ENCODE results near the gene ATP4B. TPM values are rescaled to one million over a fixed set of nuclear protein-coding genes. Genes with fewer than 3 reads are reported as not detected.
"Not testable (repeated sequence)": the region's sequence is repeated elsewhere in the genome, so short reads cannot be mapped to it uniquely, and the experiment has no call there.

ATP4B gene
- total RNA-seq, 1 donor from 2014 or later: not detected

DNA sequence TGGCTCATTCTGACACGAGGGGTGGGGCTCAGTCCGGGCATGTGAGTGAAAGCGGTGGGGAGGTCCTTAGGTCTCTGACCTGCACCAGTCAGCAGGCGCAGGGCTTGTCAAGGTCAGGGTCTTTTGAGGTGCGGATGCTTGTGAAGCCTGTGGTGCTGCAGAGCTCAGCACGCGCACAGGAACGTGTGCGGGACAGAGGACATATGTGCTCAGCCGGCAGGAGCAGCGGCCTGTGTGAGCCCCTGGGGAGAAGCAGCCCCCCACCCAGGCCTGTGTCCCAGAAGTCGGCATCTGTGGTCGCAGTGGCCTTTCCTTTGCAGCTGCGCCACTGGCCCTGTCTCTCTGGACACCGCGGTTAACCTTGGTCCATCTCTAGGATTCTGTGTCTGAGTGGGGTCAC is 30.9 kb downstream of the ATP4B start:
- FAIRE-seq (no peak), DNase-seq (ENCODE audit: low spot score in 2 of 2) (no peak)

DNA sequence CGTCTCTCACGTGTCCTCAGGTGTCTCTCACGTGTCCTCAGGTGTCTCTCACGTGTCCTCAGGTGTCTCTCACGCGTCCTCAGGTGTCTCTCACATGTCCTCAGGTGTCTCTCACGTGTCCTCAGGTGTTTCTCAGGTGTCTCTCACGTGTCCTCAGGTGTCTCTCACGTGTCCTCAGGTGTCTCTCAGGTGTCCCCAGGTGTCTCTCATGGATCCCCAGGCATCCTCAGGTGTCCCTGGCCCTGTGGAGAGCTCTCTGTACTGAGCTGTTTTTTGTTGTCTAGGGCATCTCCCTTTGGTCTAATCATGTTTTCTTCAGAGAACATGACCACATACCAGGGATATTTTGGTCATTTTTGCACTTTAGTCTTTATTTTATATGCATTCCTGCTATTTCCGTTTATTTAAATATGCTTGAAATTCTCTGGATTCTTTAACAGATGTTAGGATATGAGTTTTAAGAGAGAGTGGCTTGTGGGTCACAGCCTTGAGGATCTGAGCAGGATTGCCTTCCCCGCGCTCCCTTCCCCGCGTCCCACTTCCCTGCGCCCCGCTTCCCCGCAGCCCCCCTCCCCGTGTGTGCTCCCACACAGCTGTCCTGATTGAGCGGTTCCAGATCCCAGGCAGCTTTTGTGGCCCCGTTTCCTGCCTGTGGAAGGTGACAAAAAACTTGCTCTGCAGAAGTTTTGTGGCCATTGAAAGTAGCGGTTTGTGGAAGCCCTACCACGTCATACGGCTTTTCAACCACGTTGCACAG is 31.9 kb downstream of the ATP4B start:
- FAIRE-seq (no peak), DNase-seq (ENCODE audit: low spot score in 2 of 2) (no peak)

DNA sequence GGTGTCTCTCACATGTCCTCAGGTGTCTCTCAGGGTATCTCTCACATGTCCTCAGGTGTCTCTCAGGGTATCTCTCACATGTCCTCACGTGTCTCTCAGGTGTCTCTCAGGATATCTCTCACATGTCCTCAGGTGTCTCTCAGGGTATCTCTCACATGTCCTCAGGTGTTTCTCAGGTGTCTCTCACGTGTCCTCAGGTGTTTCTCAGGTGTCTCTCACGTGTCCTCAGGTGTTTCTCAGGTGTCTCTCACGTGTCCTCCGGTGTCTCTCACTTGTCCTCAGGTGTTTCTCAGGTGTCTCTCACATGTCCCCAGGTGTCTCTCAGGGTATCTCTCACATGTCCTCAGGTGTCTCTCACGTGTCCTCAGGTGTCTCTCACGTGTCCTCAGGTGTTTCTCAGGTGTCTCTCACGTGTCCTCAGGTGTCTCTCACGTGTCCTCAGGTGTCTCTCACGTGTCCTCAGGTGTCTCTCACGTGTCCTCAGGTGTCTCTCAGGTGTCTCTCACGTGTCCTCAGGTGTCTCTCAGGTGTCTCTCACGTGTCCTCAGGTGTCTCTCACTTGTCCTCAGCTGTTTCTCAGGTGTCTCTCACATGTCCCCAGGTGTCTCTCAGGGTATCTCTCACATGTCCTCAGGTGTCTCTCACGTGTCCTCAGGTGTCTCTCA is 33.2 kb downstream of the ATP4B start:
- DNase-seq (ENCODE audit: low spot score in 2 of 2); FAIRE-seq: not testable (repeated sequence)

DNA sequence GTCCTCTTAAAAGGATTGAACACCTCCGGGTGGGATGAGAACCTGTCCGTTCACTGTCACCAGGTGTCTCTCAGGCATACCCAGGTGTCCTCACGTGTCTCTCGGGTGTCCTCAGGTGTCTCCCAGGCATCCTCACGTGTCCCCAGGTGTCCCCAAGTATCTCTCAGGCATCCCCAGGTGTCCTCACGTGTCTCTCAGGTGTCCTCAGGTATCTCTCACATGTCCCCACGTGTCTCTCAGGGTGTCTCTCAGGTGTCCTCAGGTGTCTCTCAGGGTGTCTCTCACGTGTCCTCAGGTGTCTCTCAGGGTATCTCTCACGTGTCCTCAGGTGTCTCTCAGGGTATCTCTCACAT is 33.8 kb downstream of the ATP4B start:
- FAIRE-seq: no peak
- DNase-seq (ENCODE audit: low spot score in 2 of 2): no peak

DNA sequence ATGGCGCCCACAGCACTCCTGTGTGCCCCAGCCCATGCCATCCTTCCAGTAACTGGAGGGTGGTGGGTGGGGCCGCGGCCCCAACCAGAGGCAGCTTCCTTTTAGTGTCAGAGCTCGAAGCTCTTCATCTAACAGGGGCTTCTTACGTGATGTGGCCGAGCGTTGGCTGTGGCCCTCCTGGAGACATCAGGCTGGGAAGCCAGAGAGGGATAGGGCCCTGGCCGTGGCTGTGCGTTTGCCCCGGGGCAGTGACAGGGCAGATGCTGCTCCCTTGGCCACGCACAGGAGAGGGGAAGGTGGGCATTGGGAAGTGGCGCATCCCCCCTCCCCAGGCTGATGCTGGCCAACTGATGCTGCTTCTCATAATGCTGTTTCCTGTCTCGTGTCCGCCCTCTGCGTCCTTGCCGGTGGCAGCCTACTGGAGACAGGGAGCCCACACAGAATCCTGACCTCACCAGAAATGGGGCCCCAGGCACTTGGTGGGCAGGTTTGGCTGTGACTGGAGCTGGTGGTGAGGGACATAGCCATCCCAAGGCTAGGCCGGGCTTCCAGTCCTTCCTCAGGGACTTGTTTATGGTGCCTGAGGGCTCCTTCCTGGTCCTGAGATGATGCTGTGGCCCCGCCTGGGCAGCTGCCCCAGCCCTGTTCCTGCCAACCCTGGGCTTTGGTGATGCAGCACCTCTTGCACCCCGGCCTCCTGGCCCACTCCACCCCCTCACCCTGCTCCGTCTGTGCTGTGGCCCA is 34.3 kb downstream of the ATP4B start:
- DNase-seq (ENCODE audit: low spot score in 2 of 2) (no peak), FAIRE-seq (no peak)

DNA sequence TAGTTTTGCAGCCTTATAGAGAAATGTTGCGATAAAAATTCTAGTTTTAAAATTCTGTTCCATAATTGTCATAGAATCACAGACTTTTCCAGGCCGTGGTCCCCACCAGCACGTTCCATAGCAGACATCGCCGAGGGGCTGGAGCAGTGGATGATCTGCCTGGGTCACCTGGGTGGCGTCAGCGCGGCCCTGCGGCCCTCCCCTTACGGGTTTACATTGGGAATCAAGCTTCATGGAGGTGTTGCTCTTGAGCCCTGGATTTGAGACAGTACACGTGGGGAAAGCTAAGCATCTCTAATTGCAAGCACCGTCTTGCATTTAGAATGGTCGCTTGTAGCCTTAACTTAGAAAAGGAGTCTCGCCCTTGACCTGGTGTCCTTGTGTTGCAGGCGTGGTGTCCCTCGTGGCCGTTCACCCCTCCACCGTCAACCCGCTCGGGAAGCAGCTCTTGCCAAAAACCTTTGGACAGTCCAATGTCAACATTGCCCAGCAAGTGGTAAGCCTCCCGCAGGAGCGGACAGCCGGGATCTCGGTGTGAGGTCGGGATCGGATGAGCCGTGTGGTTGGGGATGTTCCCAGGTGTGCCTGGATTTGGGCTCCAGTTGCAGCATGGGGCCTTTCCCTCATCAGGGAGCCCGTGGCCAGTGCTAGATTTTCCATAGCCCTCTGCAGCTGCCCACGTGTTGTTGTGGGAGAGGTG is 35.1 kb downstream of the ATP4B start:
- FAIRE-seq (no peak), DNase-seq (ENCODE audit: low spot score in 2 of 2) (no peak)

DNA sequence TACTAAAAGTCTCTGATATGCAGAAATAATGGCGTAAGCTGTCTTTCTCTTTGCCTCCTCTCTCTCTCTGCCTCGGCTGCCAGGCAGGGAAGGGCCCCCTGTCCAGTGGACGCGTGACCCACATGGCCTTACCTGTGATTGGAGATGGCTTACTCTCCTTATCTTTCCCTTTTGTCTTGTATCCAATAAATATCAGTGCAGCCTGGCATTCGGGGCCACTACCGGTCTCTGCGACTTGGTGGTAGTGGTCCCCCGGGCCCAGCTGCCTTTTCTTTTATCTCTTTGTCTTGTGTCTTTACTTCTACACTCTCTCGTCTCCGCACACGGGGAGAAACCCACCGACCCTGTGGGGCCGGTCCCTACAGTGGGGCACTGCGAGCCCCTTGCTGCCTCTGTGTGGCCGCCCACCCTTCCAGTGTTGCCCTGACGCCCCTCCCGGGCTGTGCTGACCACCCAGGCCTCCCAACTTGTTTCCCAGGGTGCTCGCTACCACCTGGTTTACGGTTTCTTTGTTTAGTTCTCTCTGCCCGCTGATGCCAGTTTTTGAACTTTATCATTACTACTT is 35.9 kb downstream of the ATP4B start:
- not testable (repeated sequence) for FAIRE-seq; DNase-seq (ENCODE audit: low spot score in 2 of 2)

DNA sequence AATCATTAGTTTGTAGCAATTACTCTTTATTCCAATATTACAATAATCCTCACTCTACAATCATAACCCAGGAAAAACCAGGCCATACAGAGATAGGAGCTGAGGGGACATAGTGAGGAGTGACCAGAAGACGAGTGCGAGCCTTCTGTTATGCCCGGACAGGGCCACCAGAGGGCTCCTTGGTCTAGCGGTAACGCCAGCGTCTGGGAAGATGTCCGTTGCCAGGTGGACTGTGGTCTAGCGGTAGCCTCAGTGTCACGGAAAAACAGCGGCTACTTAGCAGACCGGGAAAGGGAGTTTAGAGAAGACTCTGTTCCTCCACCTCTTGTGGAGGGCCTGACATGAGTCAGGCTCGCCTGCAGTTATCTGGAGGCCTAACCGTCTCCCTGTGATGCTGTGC is 36.5 kb downstream of the ATP4B start:
- DNase-seq (ENCODE audit: low spot score in 2 of 2); FAIRE-seq: not testable (repeated sequence)

DNA sequence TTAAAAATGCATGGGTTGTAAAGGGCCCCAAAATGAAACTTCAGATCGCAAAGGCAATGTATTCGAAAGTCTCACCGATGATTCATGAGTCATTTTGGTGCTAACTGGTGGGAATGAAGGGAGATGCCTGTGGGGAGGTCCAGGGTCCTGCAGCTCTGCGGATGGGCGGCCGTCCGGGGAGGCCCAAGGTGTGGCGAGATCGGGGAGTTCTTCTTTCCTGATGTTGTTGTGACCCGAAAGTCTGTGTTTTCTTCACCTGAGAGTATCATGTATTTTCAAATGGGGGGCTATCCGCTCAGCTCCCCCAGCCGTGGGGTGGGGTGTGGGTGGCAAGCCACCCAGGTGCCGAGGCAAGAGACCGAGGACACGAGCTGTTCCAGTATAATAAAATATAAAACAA is 37.0 kb downstream of the ATP4B start:
- FAIRE-seq (no peak), DNase-seq (ENCODE audit: low spot score in 2 of 2) (no peak)

DNA sequence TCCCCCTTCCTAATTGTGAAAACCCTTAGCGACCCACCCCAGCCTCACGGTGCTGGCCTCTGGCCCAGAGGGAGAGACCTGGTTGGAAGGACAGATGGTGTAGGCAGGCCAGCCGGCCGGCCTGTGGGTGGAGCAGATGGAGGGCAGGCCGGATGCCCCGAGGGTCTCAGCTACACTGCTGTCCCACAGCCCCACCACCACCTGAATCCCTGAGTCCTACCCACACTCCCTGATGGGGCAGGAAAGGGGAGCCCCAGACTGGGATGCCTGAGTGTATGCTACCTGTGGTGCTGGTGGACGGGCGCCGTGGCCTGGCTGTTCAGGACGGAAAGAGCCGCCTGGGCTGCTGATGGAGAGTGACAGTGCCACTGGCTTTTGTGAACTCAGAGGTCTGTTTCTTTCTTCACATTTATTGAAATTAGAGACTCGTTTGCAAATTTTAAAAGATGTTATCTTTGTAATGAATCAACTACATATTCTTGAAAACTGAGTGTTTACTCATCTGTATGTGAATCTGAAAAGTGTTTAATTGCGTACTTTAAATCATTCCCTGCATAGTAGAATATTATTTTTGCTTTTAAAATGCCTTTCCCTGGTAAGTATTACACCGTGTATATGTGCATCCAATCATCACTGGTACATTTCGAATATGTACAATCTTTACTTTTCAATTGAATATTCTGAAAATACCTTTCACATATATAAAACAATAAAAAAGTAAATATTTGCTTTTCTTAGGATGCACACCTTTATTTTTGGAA is 37.8 kb downstream of the ATP4B start:
- no peak for DNase-seq (ENCODE audit: low spot score in 2 of 2)
- FAIRE-seq: no peak

DNA sequence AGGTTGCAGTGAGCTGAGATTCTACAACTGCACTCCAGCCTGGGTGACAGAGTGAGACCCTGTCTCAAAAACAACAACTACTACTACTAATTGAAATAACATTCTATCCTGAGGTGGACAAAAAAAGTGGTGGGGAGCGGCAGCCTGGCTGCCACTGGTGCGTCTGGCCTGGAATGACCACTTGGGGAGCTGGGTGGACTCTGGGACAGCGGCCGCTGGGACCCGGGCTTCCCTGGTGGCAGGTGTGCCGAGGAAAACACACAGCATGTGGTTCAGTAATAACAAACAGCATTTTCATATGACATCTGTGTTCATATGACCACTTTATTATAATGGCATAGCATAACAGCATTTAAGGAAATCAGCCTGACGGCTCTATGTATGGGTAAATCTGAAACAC is 39.5 kb downstream of the ATP4B start:
- no peak for FAIRE-seq
- DNase-seq (ENCODE audit: low spot score in 2 of 2): no peak

DNA sequence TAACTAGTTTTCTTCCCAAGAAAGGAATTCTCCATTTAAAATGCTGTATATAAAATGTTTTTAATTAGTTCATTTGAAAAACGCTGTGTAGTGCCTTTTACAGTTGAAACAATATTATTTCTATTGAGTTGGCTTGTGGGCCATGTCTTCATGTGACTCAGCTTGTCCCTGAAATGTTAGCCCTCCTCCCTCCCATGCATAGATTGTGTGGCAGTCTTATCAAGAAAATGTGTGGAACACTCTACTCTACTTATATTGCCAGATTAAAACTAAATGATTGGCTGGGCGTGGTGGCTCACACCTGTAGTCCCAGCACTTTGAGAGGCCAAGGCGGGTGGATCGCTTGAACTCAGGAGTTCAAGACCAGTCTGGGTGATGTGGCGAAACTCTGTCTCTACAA is 40.0 kb downstream of the ATP4B start:
- FAIRE-seq (no peak), DNase-seq (ENCODE audit: low spot score in 2 of 2) (no peak)

DNA sequence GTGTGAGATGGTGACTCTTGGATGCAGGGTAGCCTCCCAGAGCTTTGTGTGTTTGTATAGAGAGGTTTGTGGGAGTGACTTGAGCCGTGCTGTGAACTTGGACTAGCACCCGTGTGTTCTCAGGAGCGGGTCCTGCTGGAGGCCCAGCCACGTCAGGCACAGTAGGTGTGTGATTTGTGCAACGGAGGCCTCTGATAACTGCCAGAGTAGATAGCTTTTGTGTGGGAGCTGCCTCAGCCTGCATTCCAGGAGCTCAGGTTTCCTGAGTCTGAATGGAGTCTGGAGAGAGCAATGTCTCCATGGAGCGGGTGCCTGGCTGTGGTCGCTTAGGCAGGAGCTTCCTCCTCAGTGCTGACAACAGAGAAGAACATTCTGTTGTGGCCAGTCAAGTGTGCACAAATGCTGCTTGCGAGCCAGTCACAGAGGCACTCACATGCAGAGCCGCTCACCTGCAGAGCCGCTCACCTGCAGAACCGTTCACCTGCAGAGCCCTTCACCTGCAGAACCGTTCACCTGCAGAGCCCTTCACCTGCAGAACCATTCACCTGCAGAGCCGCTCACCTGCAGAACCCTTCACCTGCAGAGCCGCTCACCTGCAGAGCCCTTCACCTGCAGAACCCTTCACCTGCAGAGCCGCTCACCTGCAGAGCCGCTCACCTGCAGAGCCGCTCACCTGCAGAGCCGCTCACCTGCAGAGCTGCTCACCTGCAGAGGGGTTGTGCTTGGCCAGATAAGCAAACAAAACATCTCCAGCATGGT is 40.8 kb downstream of the ATP4B start:
- FAIRE-seq (no peak), DNase-seq (ENCODE audit: low spot score in 2 of 2) (no peak)

DNA sequence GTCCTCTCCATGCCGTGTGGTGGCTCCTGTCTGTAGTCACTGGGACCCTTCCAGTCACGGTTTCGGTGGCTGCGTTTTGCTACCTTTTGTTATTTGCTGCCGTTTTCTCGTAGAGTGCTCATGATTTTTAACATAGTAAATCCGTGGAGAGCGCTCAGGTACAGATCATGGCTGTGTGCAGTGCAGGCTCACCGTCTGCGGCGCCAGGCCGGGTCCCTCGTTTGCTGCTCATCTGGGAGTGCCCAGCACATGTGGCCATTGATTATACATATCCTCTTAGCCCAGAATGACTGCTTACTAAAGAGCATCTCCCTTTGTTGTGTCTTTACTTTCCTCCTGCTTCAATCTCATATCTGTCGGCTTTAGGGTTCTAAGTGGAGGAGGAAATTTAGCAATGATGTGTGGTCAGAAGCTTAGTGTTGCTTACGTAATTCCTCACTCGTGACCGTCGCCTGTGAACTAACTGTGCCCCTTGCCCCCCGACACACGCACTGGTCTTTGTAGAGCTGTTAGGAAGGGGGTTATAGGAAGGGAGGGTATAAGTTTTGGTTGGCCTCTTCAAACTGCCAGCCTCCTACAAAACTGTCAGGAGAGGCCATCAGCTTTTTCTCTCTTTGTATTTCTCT is 41.6 kb downstream of the ATP4B start:
- FAIRE-seq (no peak), DNase-seq (ENCODE audit: low spot score in 2 of 2) (no peak)

DNA sequence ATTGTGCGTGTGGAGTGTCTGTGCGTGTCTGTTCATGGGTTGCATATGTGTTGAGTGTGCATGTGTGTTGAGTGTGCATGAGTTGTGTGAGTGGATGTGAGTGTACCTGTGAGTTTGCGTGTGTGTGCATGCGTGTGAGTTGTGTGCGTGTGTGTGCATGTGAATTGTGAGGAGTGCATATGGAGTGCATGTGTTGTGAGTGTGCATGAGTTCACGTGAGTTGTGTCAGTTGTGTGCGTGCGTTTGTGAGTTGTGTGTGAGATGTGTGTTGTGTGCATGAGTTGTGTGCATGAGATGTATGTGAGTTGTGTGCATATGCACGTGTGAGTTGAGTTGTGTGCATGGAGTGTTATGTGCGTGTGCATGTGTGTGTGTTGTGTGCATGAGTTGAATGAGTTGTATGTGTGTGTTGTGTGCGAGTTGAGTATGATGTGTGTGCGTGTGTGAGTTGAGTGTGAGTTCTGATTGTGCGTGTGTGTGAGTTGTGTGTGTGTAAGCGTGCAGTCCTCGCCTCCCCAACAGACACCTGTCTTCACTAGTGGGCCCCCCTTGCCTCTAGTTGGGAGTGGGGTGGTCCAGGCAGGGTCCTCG is 44.1 kb downstream of the ATP4B start:
- no peak for FAIRE-seq
- DNase-seq (ENCODE audit: low spot score in 2 of 2): no peak

DNA sequence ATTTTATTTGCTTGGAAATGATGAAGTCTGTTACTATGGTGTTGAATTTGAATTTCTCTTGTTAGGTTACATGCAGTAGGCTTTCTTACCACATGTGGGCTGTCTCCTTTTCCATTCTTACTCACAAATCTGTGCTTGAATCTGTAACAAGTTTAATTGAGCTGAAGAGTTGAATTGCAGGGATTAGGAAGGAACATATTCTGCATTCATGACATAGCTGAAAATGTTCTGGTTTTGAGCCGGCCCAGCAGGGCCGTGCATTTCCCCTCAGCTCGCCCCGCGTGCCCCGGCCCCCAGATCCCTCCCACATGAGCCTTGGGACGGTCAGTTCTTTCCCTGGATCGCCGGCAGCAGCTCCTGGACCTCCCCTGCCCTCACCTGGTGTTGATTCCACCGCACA is 45.4 kb downstream of the ATP4B start:
- no peak for FAIRE-seq
- DNase-seq (ENCODE audit: low spot score in 2 of 2): no peak

DNA sequence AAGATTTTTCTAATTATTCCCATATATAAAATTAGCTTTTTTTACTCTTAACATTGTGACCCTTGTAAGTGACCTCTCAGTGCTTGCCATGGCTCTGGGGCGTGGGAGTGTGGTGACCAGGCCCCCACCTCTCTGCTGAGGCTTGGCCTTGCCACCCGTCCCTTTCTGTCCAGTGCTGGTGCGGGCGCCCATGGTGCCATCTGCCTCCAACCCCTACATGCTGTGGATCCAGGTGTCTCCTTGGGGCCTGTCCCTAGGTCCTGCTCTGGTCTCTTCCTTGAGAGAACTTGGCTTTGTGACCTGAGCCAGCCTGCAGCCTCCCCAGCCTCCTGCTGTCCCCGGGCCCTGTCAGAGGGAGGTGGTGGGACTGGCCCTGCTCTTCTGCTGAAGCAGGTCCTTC is 46.0 kb downstream of the ATP4B start:
- no peak for DNase-seq (ENCODE audit: low spot score in 2 of 2)
- no peak for FAIRE-seq

DNA sequence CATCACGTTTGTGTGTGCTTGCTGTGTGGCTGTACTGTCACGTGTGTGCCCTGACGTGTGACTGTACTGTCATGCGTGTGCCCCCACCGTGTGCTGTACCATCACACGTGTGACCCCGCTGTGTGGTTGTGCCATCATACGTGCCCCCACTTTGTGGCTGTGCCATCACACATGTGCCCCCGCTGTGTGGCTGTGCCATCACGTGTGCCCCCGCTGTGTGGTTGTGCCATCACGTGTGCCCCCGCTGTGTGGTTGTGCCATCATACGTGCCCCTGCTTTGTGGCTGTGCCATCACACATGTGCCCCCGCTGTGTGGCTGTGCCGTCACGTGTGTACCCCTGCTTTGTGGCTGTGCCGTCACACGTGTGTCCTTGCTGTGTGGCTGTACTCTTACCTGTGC is 47.7 kb downstream of the ATP4B start:
- DNase-seq (ENCODE audit: low spot score in 2 of 2) (no peak), FAIRE-seq (no peak)
